SK-N-SH (cell line): Measurements from ENCODE around the gene PPP1R9B. TPM values are rescaled to one million over a fixed set of nuclear protein-coding genes. Genes with fewer than 3 reads are reported as not detected.

Source experiments
- CTCF ChIA-PET: fragments of 300-600, 350-600 bp; formaldehyde crosslinking; extraction: SDS; loops from one replicate; lab custom pipeline; 2021; lab: Yijun Ruan, JAX
- POLR2A ChIA-PET: fragments of 350-600 bp; sonication (Branson Sonifier 250); formaldehyde crosslinking; extraction: SDS; loops from one replicate; lab custom pipeline; 2020; ENCODE audit warnings: antibody characterized with exemption, inconsistent platforms; lab: Yijun Ruan, JAX
- DNase-seq: peaks from one replicate; pipeline ENCODE4 v3.0.0; 2012
- H2AFZ ChIP-seq: fragments of 200-600 bp; sonication (generic); 2 replicates; pipeline ENCODE4 v1.8.1; 2016; ENCODE audit warnings: antibody characterized with exemption, mild to moderate bottlenecking, low read depth
- H3F3A ChIP-seq: fragments of 200-600 bp; sonication (generic); replicated peaks from 2 replicates; pipeline ENCODE3; 2016; ENCODE audit warnings: antibody characterized with exemption, mild to moderate bottlenecking; ENCODE audit not compliant: insufficient read depth
- H3K27ac ChIP-seq, 2 experiments: fragments of 200-500 bp in 1 of 2; fragments of 200-600 bp in 1 of 2; sonication (Bioruptor generic) in 1 of 2; sonication (generic), shearing (Covaris generic) in 1 of 2; 2 replicates each; pipeline versions ENCODE4 v1.5.1 to v1.6.1; 2014 to 2016; ENCODE audit warnings: low read depth in 2 of 2, inconsistent platforms in 1 of 2, low read length in 1 of 2, mild to moderate bottlenecking in 1 of 2, mixed read lengths in 1 of 2
- H3K27me3 ChIP-seq: fragments of 200-600 bp; sonication (generic), shearing (Covaris generic); 2 replicates; pipeline ENCODE4 v1.6.1; 2016; ENCODE audit warnings: mixed run types; ENCODE audit not compliant: insufficient read depth
- H3K36me3 ChIP-seq, 2 experiments: fragments of 200-500 bp in 1 of 2; fragments of 200-600 bp in 1 of 2; sonication (Bioruptor generic) in 1 of 2; sonication (generic) in 1 of 2; replicated peaks in 1 of 2; 2 replicates each; pipeline versions ENCODE3 to v1.5.1; 2014 to 2016; ENCODE audit warnings: low read length in 1 of 2, mild to moderate bottlenecking in 1 of 2; ENCODE audit not compliant: insufficient read depth in 2 of 2, control insufficient read depth in 1 of 2
- H3K4me1 ChIP-seq, 2 experiments: fragments of 200-500 bp in 1 of 2; fragments of 200-600 bp in 1 of 2; sonication (Bioruptor generic) in 1 of 2; sonication (generic), shearing (Covaris generic) in 1 of 2; 2 replicates each; pipeline versions ENCODE4 v1.5.1 to v1.6.1; 2014 to 2016; ENCODE audit warnings: low read depth in 1 of 2, low read length in 1 of 2, mixed run types in 1 of 2; ENCODE audit not compliant: insufficient read depth in 2 of 2, control insufficient read depth in 1 of 2
- H3K4me2 ChIP-seq: fragments of 200-600 bp; sonication (generic), shearing (Covaris generic); 2 replicates; pipeline ENCODE4 v1.6.1; 2017; ENCODE audit warnings: mixed run types
- H3K4me3 ChIP-seq, 2 experiments: fragments of 200-500 bp in 1 of 2; fragments of 200-600 bp in 1 of 2; sonication (Bioruptor generic) in 1 of 2; sonication (generic), shearing (Covaris generic) in 1 of 2; 2 replicates each; pipeline versions ENCODE4 v1.5.1 to v1.8.1; 2014 to 2016; ENCODE audit warnings: low read depth in 2 of 2, inconsistent platforms in 1 of 2, low read length in 1 of 2, mild to moderate bottlenecking in 1 of 2, mixed read lengths in 1 of 2, moderate library complexity in 1 of 2
- H3K79me2 ChIP-seq: fragments of 200-600 bp; sonication (generic); 2 replicates; pipeline ENCODE4 v1.8.1; 2017; ENCODE audit warnings: mild to moderate bottlenecking; ENCODE audit not compliant: insufficient read depth
- H3K9ac ChIP-seq: fragments of 200-600 bp; sonication (generic); 2 replicates; pipeline ENCODE4 v1.6.1; 2017; ENCODE audit warnings: mixed run types
- H3K9me2 ChIP-seq: fragments of 200-600 bp; sonication (generic); 2 replicates; pipeline ENCODE4 v1.6.1; 2017; ENCODE audit warnings: mixed run types
- H3K9me3 ChIP-seq: fragments of 200-600 bp; sonication (generic); 2 replicates; pipeline ENCODE4 v1.6.1; 2017; ENCODE audit warnings: mixed run types, mild to moderate bottlenecking, moderate library complexity
- H4K20me1 ChIP-seq: fragments of 200-600 bp; sonication (generic); 2 replicates; pipeline ENCODE4 v1.6.1; 2017; ENCODE audit warnings: mild to moderate bottlenecking, mixed run types; ENCODE audit not compliant: insufficient read depth
- EZH2phosphoT487 ChIP-seq: fragments of 200-600 bp; sonication (generic); IDR thresholded peaks from 2 replicates; pipeline ENCODE4 v1.6.1; 2017; ENCODE audit warnings: low read depth, mixed run types, mild to moderate bottlenecking, antibody characterized with exemption, moderate library complexity, borderline replicate concordance
- FOXJ3 ChIP-seq: sonication (generic); formaldehyde crosslinking; IDR thresholded peaks from 2 replicates; pipeline ENCODE4 v1.5.1; 2020; ENCODE audit warnings: mild to moderate bottlenecking, missing genetic modification reagents
- FOXM1 ChIP-seq: IDR thresholded peaks from 2 replicates; pipeline ENCODE4 v1.4.0; 2012; ENCODE audit warnings: low read depth, mild to moderate bottlenecking
- GABPA ChIP-seq: IDR thresholded peaks from 2 replicates; pipeline ENCODE4 v1.4.0; 2012; ENCODE audit warnings: low read depth, mild to moderate bottlenecking
- GATA2 ChIP-seq: sonication (generic); formaldehyde crosslinking; IDR thresholded peaks from 2 replicates; pipeline ENCODE4 v1.5.0; 2020; ENCODE audit warnings: mild to moderate bottlenecking, missing genetic modification reagents
- JUND ChIP-seq: IDR thresholded peaks from 2 replicates; pipeline ENCODE4 v1.4.0; 2012
- RAD21 ChIP-seq: IDR thresholded peaks from 2 replicates; pipeline ENCODE4 v1.6.1; 2012; ENCODE audit warnings: mild to moderate bottlenecking, low read length
- RCOR1 ChIP-seq: fragments of 150-350 bp; IDR thresholded peaks from 2 replicates; pipeline ENCODE4 v1.6.1; 2017; ENCODE audit warnings: antibody characterized with exemption, low read length
- RFX5 ChIP-seq: IDR thresholded peaks from 2 replicates; pipeline ENCODE4 v1.6.1; 2012; ENCODE audit warnings: mild to moderate bottlenecking, improper control_type of control experiment, low read length
- TAF1 ChIP-seq: IDR thresholded peaks from 2 replicates; pipeline ENCODE4 v1.6.1; 2012; ENCODE audit warnings: low read depth, mild to moderate bottlenecking, low read length, moderate library complexity, borderline replicate concordance
- TEAD4 ChIP-seq: IDR thresholded peaks from 2 replicates; pipeline ENCODE4 v1.4.0; 2012; ENCODE audit warnings: mild to moderate bottlenecking, borderline replicate concordance; ENCODE audit not compliant: insufficient read depth
- WGBS: methylation state at CpG from one replicate; pipeline ENCODE4 v1.1.6; 2017; ENCODE audit warnings: low lambda C conversion rate; 5-methylcytosine and 5-hydroxymethylcytosine counted together
- polyA plus RNA-seq, 3 experiments: library from polyadenylated mRNA; depleted of rRNA; stranded (reverse); fragments of >200 nt; gene quantifications; 2 replicates each; pipeline ENCODE4 v1.2.3, GENCODE V29; 2012
- TF ChIP-seq, protein P1 (sequence below): IDR thresholded peaks from 2 replicates; pipeline ENCODE4; 2012
- TF ChIP-seq, protein P2 (sequence below): fragments of 200-600 bp; sonication (generic); IDR thresholded peaks from 2 replicates; pipeline ENCODE4 v1.6.1; 2017; ENCODE audit warnings: antibody characterized with exemption, mild to moderate bottlenecking, moderate library complexity
- TF ChIP-seq, protein P3 (sequence below): IDR thresholded peaks from 2 replicates; pipeline ENCODE4 v1.4.0; 2012; ENCODE audit warnings: low read depth, borderline replicate concordance
- TF ChIP-seq, protein P4 (sequence below): fragments of 150-350 bp; IDR thresholded peaks from 2 replicates; pipeline ENCODE4 v1.6.1; 2017; ENCODE audit warnings: antibody characterized with exemption, low read length, low read depth, borderline replicate concordance

PPP1R9B gene
- polyA plus RNA-seq, 1 of the 3 experiments (the other 2 are of a cell fraction): 35.2 TPM

DNA sequence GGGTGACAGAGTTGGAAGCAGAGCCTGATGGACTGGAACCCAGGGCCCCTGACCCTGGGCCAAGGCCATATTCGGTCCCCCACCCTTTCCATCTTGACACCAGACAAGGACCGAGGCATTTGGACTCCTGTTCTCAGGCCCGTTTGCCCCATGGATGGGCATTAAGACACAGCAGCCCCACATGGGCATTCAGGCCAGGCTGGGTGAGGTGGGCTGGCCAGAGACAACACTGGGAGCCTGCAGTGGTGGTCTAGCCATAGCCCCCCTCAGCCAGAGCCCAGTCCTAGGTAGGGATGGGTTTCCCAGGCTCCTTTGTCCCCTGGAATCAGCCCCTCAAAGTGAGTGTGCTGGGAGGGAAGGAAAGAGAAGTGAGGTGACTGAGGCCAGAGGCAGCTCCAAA lies 53.7 kb downstream of the PPP1R9B start:
- Histone ChIP-seq H4K20me1 (peaks cover 21% of the 10 kb centered on the region), H3K27me3 (no peaks in the 10 kb centered on the region), H3K9me2 (no peaks in the 10 kb centered on the region), H3K9ac (no peak overlapping the region), H3F3A (peaks cover 41% of the 10 kb centered on the region), H3K9me3 (no peaks in the 10 kb centered on the region), H3K4me3 (no peak overlapping the region; a peak in 1 of 4 replicates), H3K79me2 (no peaks in the 10 kb centered on the region), H3K27ac (no peak overlapping the region), H2AFZ (no peak overlapping the region), H3K4me1 (peaks cover 3 to 28% of the 10 kb centered on the region in 2 experiments; a peak in 1 of 4 replicates), H3K36me3 (peaks cover 0 to 17% of the 10 kb centered on the region in 2 experiments)
- no peak for DNase-seq
- POLR2A ChIA-PET: interaction anchor here (1.0 kb wide), 1 partner anchor 55 kb away, joined by 3 read pairs; no protein-coding TSS in a partner anchor
- WGBS: 61% methylated on average over 2 of the region's 3 CpGs
- CTCF ChIA-PET: interaction anchor here (0.7 to 15.0 kb wide), 14 partner anchors 9 to 301 kb away, joined by 3 to 297 read pairs (median 5); partner anchors contain the start of gene LRRC59
- no peak for TF ChIP-seq RFX5
- no peak for TF ChIP-seq EZH2phosphoT487
- no peak for TF ChIP-seq FOXM1
- TF ChIP-seq, protein P1, sequence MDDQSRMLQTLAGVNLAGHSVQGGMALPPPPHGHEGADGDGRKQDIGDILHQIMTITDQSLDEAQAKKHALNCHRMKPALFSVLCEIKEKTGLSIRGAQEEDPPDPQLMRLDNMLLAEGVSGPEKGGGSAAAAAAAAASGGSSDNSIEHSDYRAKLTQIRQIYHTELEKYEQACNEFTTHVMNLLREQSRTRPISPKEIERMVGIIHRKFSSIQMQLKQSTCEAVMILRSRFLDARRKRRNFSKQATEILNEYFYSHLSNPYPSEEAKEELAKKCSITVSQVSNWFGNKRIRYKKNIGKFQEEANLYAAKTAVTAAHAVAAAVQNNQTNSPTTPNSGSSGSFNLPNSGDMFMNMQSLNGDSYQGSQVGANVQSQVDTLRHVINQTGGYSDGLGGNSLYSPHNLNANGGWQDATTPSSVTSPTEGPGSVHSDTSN: no peak
- TF ChIP-seq, protein P2, sequence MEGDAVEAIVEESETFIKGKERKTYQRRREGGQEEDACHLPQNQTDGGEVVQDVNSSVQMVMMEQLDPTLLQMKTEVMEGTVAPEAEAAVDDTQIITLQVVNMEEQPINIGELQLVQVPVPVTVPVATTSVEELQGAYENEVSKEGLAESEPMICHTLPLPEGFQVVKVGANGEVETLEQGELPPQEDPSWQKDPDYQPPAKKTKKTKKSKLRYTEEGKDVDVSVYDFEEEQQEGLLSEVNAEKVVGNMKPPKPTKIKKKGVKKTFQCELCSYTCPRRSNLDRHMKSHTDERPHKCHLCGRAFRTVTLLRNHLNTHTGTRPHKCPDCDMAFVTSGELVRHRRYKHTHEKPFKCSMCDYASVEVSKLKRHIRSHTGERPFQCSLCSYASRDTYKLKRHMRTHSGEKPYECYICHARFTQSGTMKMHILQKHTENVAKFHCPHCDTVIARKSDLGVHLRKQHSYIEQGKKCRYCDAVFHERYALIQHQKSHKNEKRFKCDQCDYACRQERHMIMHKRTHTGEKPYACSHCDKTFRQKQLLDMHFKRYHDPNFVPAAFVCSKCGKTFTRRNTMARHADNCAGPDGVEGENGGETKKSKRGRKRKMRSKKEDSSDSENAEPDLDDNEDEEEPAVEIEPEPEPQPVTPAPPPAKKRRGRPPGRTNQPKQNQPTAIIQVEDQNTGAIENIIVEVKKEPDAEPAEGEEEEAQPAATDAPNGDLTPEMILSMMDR: no peak
- TF ChIP-seq FOXJ3 (CRISPR knock-in tag): no peak
- TF ChIP-seq, protein P3, sequence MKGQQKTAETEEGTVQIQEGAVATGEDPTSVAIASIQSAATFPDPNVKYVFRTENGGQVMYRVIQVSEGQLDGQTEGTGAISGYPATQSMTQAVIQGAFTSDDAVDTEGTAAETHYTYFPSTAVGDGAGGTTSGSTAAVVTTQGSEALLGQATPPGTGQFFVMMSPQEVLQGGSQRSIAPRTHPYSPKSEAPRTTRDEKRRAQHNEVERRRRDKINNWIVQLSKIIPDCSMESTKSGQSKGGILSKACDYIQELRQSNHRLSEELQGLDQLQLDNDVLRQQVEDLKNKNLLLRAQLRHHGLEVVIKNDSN: no peak
- no peak for TF ChIP-seq JUND
- no peak for TF ChIP-seq GATA2 (CRISPR knock-in tag)
- TF ChIP-seq GABPA: no peak
- TF ChIP-seq, protein P4, sequence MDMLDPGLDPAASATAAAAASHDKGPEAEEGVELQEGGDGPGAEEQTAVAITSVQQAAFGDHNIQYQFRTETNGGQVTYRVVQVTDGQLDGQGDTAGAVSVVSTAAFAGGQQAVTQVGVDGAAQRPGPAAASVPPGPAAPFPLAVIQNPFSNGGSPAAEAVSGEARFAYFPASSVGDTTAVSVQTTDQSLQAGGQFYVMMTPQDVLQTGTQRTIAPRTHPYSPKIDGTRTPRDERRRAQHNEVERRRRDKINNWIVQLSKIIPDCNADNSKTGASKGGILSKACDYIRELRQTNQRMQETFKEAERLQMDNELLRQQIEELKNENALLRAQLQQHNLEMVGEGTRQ: no peak
- TF ChIP-seq RCOR1: no peak
- TF ChIP-seq TEAD4: no peak
- no peak for TF ChIP-seq RAD21
- no peak for TF ChIP-seq TAF1
- TF ChIP-seq, all 33 proteins: peak for 0
- peak overlapping the region; percentile 100; the same call in 1 of the 2 replicates for H3K4me2 ChIP-seq
